HG03135 (cell line): ENCODE data around the gene VPREB3.
"Not testable (repeated sequence)": the region's sequence is repeated elsewhere in the genome, so short reads cannot be mapped to it uniquely, and the experiment has no call there.

Experiments used
- ATAC-seq: cut with Tn5 transposase; IDR thresholded peaks from one replicate; pipeline ENCODE4 v1.9.1; 2021; ENCODE audit warnings: mild to moderate bottlenecking, moderate library complexity; ENCODE audit not compliant: unreplicated experiment

The VPREB3 gene

DNA sequence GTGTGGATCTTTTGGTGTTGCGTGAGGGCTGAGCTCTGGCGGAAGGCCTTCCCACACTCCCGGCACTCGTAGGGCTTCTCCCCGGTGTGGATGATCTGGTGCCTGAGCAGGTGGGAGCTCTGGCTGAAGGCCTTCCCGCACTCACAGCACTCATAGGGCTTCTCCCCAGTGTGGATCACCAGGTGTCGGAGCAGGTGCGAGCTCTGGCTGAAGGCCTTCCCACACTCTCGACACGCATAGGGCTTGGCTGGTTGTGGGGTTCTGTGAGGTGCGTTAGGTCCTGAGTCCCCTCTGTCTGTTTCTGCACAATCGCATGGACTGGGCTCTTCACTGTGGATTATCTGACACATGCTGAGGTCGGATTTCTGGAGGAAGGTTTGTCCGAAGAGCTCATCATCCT, 9.7 kb downstream of the VPREB3 start:
- no peak for ATAC-seq

GRCh38 chr22:23744001-23744400, 10.2 kb downstream of the VPREB3 start:
- no peak for ATAC-seq

- ATAC-seq, result no peak
Observed at GRCh38 chr22:23743303-23743705, 10.9 kb downstream of the VPREB3 start.

DNA sequence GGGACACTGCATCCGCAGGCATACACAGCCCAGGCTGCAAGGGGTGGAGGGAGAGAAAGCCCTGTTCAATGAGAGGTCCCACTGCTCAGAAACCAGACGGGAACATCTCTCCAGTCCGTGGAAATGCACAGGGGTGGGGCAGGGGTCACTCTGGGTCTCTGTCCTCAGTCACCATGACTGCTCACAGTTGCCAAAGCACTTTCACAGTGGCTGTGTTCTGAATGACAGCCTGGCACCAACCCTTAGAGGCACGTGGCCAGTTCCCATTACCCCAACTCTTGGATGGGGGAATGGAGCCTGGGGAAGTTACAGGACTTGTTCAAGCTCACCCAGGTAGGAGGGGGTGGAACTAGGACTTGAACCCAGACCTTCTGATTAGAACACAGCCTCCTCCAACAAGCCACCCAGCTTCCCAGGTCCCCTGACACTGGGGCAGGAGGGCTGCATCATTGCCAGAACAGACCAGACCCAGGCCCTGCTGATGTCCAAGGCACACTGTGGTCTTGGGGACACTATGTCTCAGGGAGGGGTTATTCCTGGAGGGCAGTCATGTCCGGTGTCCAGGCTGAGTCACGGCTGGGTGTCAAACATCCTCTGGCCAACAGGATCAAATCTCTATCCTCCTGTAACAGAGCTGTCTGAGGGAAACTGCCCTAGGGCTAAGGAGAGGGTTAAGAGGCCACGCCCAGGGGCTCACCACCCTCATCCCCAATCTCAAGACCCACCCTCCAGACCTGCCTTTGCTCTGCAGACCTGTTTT, 11.5 kb downstream of the VPREB3 start:
- ATAC-seq, result no peak

GRCh38 chr22:23737696-23738095, 16.5 kb downstream of the VPREB3 start:
- no peak for ATAC-seq

- not testable (repeated sequence) for ATAC-seq
Observed at GRCh38 chr22:23728108-23728507, 26.1 kb downstream of the VPREB3 start.

DNA sequence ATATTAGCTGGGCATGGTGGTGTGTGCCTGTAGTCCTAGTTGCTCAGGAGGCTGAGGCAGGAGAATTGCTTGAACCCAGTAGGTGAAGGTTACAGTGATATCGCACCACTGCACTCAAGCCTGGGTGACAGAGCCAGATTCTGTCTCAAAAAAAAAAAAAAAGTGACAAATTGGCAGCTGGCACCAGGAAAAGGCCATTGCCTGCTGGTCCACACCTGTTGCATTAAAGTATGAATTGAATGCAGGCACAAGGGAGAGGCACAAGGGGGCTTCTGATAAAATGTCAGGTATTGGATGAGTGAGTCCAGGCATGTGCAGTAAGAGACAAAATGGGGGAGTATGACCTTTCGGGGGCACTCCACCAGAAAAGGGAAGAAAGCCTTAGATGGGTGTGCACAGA, 31.5 kb downstream of the VPREB3 start:
- no peak for ATAC-seq

GRCh38 chr22:23722160-23722559, 32.1 kb downstream of the VPREB3 start:
- no peak for ATAC-seq

DNA sequence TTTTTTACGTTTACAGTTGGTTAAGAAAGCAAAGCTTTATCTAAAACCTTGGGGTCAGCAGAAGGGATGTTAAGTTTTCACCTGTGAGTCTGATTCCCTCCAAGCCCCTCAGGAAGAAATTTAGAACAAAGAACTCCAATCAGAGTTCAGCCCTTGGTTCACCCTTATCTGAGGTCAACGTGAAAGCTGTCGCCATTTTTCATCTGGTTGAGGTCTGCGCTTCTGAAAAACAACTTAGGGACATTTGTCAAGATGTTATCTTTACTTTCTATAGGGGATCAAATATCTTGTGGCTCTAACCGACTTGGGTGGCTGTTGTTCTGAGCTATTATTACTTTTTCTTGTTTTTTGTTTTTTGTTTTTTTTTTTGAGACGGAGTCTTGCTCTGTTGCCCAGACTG, 33.4 kb downstream of the VPREB3 start:
- no peak for ATAC-seq

- no peak for ATAC-seq
Observed at GRCh38 chr22:23718371-23719165, 35.7 kb downstream of the VPREB3 start.

DNA sequence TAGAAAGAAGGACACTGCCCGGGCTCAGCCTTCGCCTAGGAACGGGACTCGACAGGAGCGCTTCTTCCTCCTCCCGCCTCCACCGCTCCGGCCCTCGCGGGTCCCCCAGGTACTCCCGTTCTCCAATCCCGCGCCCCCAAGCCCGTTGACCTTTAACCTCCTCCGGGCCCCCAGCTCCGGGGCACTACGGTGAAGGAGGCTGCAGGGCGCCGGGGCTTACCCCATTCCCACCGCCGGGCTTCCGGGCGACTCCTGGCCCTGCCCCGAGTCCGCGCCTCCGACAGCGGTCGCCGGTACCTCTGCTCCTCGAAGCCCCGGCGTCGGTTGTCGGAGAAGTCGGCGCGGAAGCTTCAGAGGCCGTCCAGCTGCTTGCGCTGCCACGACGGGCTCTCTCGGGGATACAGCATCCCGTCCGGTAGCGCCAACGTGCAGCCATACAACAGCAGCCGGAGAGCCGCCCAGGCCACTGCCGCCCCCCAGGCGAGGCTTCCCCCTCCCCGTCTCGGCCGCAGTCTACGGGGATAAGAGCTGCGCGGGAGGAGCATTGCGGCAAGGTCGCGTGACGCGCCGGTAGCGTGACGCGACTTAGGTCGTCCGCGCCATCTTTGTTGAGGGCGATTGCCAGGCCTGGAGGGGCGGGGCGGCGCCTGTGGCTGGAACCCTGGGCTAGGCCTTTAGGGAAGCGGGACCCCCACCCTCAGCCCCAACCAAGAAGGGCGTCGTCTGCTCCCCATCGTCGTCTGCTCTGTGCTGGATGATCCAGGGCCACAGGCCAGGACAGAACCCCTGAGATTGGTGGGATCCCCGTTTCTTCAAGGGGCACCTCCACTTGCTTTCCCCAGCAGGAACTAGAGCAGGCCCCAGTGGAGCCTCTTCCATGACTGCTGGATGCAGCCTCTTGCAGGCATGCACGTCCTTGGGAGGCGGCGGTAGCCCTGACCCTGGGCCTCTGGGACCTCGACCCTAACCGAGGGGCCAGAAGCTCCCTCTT, 37.1 kb downstream of the VPREB3 start:
- peak; percentile 68 for ATAC-seq

DNA sequence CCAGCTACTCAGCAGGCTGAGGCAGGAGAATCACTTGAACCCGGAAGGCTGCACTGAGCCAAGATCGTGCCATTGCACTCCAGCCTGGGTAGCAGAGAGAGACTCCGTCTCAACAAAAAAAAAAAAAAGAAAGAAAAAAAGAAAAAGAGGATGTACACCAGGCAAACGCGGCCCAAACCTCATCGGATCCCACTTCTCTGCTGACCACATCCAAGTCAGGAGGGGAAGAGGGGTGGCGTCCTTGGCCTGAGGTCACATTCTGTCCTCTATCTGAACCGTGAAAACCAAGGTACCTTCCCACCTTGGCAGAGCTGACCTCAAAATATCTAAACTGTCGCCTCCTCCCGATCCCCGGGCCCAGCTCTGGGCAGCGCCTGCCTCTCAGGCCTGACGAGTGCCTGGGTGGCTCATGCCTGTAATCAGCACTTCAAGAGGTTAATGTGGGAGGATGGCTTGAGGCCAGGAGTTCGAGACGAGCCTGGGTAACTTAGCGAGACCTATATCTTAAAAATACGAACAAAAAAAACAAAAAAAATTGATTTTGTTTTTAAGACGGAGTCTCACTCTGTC, 38.3 kb downstream of the VPREB3 start:
- ATAC-seq, result no peak

DNA sequence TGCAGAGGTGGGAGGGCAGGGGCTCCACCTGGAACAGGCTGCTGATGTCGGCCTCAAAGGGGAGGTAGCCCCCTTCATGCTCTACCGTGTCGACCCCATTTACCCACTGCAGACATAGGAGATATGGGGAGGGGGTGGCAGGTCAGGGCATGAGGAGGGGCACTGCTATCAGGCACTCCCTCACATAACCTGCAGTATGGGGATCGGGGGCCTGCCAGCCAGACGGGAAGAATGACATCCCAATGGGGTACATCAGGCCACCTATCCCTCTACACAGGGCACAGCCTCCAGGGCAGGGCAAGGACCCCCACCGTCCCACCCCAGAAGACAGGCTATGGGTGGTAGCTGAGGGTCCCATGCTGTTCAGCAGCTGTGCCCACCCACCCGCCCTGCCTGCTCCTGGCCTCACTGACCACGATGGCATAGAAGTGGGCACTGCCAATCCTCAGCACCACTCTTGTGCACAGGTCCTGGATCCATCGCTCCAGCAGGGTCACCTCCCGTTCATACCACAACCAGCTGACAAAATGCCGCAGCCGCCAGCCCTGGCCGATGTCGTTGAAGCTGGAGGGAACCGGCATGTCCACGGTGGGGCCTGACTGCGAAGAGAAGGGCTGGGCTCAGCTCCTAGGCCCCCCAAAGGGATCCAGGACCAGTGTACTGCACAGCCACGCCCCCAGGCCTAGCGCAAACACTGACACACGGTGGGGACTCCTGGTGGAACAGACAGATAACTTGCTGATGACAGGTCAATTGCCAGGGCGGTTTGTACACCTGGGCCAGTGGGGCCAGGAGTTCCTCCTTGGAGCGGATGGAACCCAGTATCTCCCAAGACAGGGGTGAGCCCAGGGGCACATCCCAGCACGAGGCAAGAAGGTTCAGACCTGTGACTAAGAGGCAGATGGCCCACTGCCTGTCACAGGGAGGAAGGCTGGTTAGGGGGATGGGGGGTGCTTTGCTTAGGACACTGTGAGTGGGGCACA, 39.3 kb downstream of the VPREB3 start:
- ATAC-seq, result no peak

DNA sequence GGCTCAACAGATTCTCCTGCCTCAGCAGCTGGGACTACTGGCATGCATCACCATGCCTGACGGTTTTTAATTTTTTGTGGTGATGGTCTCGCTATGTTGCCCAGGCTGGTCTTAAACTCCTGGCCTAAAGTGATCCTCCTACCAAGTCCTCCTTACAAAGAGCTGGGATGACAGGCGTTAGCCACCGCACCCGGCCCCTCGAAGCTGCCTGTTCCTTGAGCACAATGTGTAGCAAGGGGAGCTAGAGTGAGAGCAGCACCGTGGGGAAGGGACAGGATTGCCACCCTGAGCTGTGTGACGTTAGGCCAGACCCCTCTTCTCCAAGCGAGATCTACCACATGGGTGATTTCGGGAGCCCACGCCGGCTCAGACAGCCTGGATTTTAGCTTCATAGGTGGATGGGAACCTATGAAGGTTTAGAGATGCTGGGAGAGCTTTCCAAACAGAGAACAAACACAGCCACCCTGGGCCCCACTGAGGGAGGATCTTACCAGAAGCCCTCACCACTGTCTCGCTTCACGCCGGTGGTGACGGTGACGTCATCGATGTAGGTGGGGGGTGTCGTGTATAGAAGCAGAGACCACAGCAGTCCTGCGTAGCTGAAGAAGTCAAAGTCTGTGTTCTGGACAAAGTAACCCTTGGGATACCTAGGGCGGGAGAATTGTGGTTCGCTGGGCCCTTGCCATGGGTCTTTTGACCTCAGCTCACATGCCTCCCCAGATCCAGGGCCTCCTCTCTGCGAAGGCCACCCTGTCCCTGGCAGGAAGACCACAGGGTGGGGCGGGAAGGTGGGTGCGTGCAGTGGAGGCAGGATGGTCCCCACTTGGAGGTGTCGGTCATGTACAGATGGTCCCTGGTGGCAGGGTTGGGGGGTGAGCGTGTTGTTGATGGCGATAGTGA, 40.3 kb downstream of the VPREB3 start:
- ATAC-seq, result no peak

DNA sequence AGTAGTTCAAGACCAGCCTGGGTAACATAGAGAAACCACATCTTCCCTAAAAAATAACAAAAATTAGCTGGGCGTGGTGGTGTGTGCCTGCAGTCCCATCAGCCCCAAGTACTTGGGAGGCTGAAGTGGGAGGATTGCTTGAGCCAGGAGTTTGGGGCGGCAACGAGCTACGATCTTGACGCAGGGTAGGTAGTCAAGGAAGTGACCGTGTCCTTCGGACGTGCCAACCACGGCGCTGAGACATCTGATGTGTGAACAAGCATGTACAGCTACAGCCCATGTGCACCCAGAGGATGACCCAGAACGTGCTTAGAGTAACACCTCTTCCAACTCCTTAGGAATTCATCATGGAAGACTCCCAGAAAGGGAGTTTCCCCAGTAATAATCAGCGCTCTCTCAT, 42.0 kb downstream of the VPREB3 start:
- no peak for ATAC-seq

DNA sequence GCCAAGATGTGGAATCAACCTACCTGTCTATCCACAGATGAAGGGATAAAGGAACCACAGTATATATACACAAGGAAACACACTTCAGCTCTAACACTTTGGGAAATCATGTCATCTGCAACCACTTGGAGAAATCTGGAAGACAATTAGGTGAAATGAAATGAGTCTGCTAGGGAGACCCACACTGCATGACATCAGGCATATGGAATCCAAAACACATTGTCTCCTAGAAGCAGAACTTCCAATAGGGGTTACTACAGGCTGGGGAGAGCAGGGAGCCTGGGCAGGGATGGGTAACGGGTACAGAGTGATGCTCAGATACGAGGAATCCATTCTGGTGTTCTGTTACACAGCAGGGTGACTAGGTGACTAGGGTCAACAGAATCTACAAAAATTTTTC, 45.1 kb downstream of the VPREB3 start:
- ATAC-seq, result no peak

DNA sequence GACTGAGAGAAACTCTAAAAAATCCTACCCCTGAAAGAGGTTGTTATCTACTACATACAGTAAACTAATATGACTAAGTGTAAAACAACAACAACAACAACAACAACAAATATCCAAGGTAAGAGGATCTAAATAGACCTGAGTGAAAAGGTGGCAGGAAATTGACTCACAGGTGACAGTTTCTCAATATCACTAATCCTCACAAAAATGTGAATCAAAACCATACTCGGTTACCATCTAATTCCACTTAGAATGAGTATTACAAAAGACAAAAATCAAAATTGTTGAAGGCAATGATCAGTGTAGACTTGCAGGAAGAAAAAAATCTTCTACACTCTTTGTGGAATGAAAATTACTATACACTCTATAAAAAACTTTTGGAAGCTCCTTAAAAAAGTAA, 46.0 kb downstream of the VPREB3 start:
- no peak for ATAC-seq

GRCh38 chr22:23705358-23705757, 48.9 kb downstream of the VPREB3 start:
- no peak for ATAC-seq

- ATAC-seq, result no peak
Observed at GRCh38 chr22:23704829-23705228, 49.4 kb downstream of the VPREB3 start.
